GM23338 (cell line): ENCODE data around the gene PDE4B. TPM values are rescaled to one million over a fixed set of nuclear protein-coding genes. Genes with fewer than 3 reads are reported as not detected.

Experiments used
- ATAC-seq: fragments of 200-7000 bp; cut with Tn5 transposase; 3 replicates; pipeline ENCODE4 v1.9.1; 2020
- DNase-seq: peaks from one replicate; pipeline ENCODE4 v3.0.0-alpha.2; 2015; ENCODE audit warnings: low spot score
- H2AFZ ChIP-seq: fragments of 200-600 bp; sonication (generic); 2 replicates; pipeline ENCODE4 v1.8.0; 2016; ENCODE audit warnings: antibody characterized with exemption, mild to moderate bottlenecking, moderate library complexity
- H3F3A ChIP-seq: fragments of 200-600 bp; sonication (generic); replicated peaks from 2 replicates; pipeline ENCODE4 v1.8.0; 2017; ENCODE audit warnings: antibody characterized with exemption, mixed run types, low read depth
- H3K27ac ChIP-seq: fragments of 200-600 bp; sonication (generic); 2 replicates; pipeline ENCODE4 v1.6.1; 2016; ENCODE audit warnings: low read depth
- H3K27me3 ChIP-seq: fragments of 200-600 bp; sonication (generic); 2 replicates; pipeline ENCODE4 v1.8.0; 2016; ENCODE audit warnings: mild to moderate bottlenecking, mixed run types, moderate library complexity; ENCODE audit not compliant: insufficient read depth
- H3K36me3 ChIP-seq: fragments of 200-600 bp; sonication (generic); 2 replicates; pipeline ENCODE4 v1.8.0; 2016; ENCODE audit warnings: mild to moderate bottlenecking; ENCODE audit not compliant: insufficient read depth
- H3K4me1 ChIP-seq: fragments of 200-600 bp; sonication (generic); 2 replicates; pipeline ENCODE4 v1.8.0; 2016; ENCODE audit warnings: mild to moderate bottlenecking, moderate library complexity; ENCODE audit not compliant: insufficient read depth
- H3K4me2 ChIP-seq: fragments of 200-600 bp; sonication (generic); 2 replicates; pipeline ENCODE4 v1.7.1; 2017; ENCODE audit warnings: mixed run types
- H3K4me3 ChIP-seq: fragments of 200-600 bp; sonication (generic); 2 replicates; pipeline ENCODE4 v1.6.1; 2016; ENCODE audit warnings: mixed run types
- H3K79me2 ChIP-seq: fragments of 200-600 bp; sonication (generic); replicated peaks from 2 replicates; pipeline ENCODE4 v1.8.0; 2017; ENCODE audit warnings: mild to moderate bottlenecking; ENCODE audit not compliant: insufficient read depth
- H3K9me2 ChIP-seq: fragments of 200-600 bp; sonication (generic); 2 replicates; pipeline ENCODE4 v1.8.0; 2017; ENCODE audit not compliant: insufficient read depth
- H4K20me1 ChIP-seq: fragments of 200-600 bp; sonication (generic); replicated peaks from 2 replicates; pipeline ENCODE4 v1.8.0; 2017; ENCODE audit warnings: mild to moderate bottlenecking; ENCODE audit not compliant: insufficient read depth
- H3K27ac Mint-ChIP-seq: 2 replicates; pipeline ENCODE4 v1.8.0; 2020; ENCODE audit warnings: inconsistent platforms, mild to moderate bottlenecking, moderate library complexity, mixed read lengths
- H3K27me3 Mint-ChIP-seq: 3 replicates; pipeline ENCODE4 v1.8.0; 2022; ENCODE audit warnings: low read depth, mild to moderate bottlenecking, moderate library complexity, mixed read lengths, inconsistent platforms; ENCODE audit not compliant: insufficient read depth, poor library complexity
- H3K36me3 Mint-ChIP-seq: 3 replicates; pipeline ENCODE4 v1.8.0; 2021; ENCODE audit warnings: low read depth, mild to moderate bottlenecking, inconsistent platforms, moderate library complexity, mixed read lengths
- H3K4me1 Mint-ChIP-seq: 3 replicates; pipeline ENCODE4 v1.8.0; 2020; ENCODE audit warnings: mild to moderate bottlenecking, inconsistent platforms, mixed read lengths
- H3K4me3 Mint-ChIP-seq: 3 replicates; pipeline ENCODE4 v1.8.0; 2021; ENCODE audit warnings: moderate library complexity, mild to moderate bottlenecking, inconsistent platforms, mixed read lengths
- H3K9me3 Mint-ChIP-seq: 3 replicates; pipeline ENCODE4 v1.8.0; 2020; ENCODE audit warnings: moderate library complexity, mild to moderate bottlenecking, inconsistent platforms, mixed read lengths
- CREB1 ChIP-seq: fragments of 250-450 bp; sonication (Bioruptor Pico); IDR thresholded peaks from 2 replicates; pipeline ENCODE4 v1.5.0; 2020; ENCODE audit warnings: low read depth, mild to moderate bottlenecking, moderate library complexity
- CTCF ChIP-seq, 2 experiments: fragments of 200-600 bp in 1 of 2; sonication (generic) in 1 of 2; conservative IDR thresholded peaks; 2 replicates each; pipeline versions ENCODE4 v1.5.1 to v1.6.1; 2016 to 2017; ENCODE audit warnings: antibody characterized with exemption in 2 of 2, low read depth in 2 of 2, mild to moderate bottlenecking in 2 of 2, moderate library complexity in 1 of 2
- ETS1 ChIP-seq: IDR thresholded peaks from 2 replicates; pipeline ENCODE4 v1.6.1; 2016; ENCODE audit warnings: antibody characterized with exemption
- EZH2 ChIP-seq: fragments of 200-600 bp; sonication (generic); IDR thresholded peaks from one replicate; pipeline ENCODE4 v1.8.0; 2017; ENCODE audit warnings: antibody characterized with exemption, mild to moderate bottlenecking, low read depth; ENCODE audit not compliant: unreplicated experiment
- EZH2phosphoT487 ChIP-seq: fragments of 200-600 bp; sonication (generic); IDR thresholded peaks from one replicate; pipeline ENCODE4 v1.8.1; 2018; ENCODE audit warnings: antibody characterized with exemption; ENCODE audit not compliant: unreplicated experiment
- JUNB ChIP-seq: IDR thresholded peaks from one replicate; pipeline ENCODE4 v1.6.1; 2016; ENCODE audit warnings: antibody characterized with exemption; ENCODE audit not compliant: unreplicated experiment
- NANOG ChIP-seq: IDR thresholded peaks from 2 replicates; pipeline ENCODE4 v1.6.1; 2016; ENCODE audit warnings: antibody characterized with exemption, borderline replicate concordance
- POLR2AphosphoS5 ChIP-seq: IDR thresholded peaks from 2 replicates; pipeline ENCODE4 v1.6.1; 2016; ENCODE audit warnings: antibody characterized with exemption, low read depth
- REST ChIP-seq: IDR thresholded peaks from one replicate; pipeline ENCODE4 v1.6.1; 2018; ENCODE audit warnings: antibody characterized with exemption; ENCODE audit not compliant: unreplicated experiment
- STAT1 ChIP-seq: IDR thresholded peaks from one replicate; pipeline ENCODE4 v1.6.1; 2016; ENCODE audit warnings: antibody characterized with exemption; ENCODE audit not compliant: unreplicated experiment
- ZNF114 ChIP-seq: fragments of 250-450 bp; sonication (Bioruptor Pico); IDR thresholded peaks from 2 replicates; pipeline ENCODE4 v1.5.0; 2020; ENCODE audit warnings: mild to moderate bottlenecking, moderate library complexity
- ZNF331 ChIP-seq: fragments of 250-450 bp; sonication (Bioruptor Pico); IDR thresholded peaks from 2 replicates; pipeline ENCODE4 v1.5.0; 2020; ENCODE audit warnings: low read depth, mild to moderate bottlenecking, moderate library complexity
- ZNF462 ChIP-seq: fragments of 250-450 bp; sonication (Bioruptor Pico); IDR thresholded peaks from 2 replicates; pipeline ENCODE4 v1.5.0; 2020; ENCODE audit warnings: mild to moderate bottlenecking, moderate library complexity
- polyA plus RNA-seq: library from polyadenylated mRNA; unstranded; fragments of >200 nt; fragmentation: Nextera tagmentation; extraction: Ambion mirVana; gene quantifications from 2 replicates; pipeline ENCODE4 v1.2.1, GENCODE V29; 2016
- total RNA-seq: library from RNA; depleted of rRNA; stranded (reverse); fragments of >200 nt; shearing (Covaris generic); gene quantifications from 2 replicates; pipeline ENCODE4 v1.2.3, GENCODE V29; 2014

Gene PDE4B
- total and polyA plus RNA-seq, 2 experiments from 2014 or later, result 14.0 to 25.6 TPM

- no peak overlapping the region for H3K27ac ChIP-seq
- Mint-ChIP-seq H3K27me3 (no peaks in the 10 kb centered on the region), H3K4me1 (peaks cover 8% of the 10 kb centered on the region), H3K27ac (no peak overlapping the region), H3K9me3 (no peaks in the 10 kb centered on the region), H3K36me3 (no peaks in the 10 kb centered on the region), H3K4me3 (no peak overlapping the region)
- TF ChIP-seq ZNF331 (CRISPR knock-in tag) (no peak), ZNF114 (CRISPR knock-in tag) (no peak), EZH2 (no peak), CTCF (conservative IDR thresholded peaks at IDR 0.05; ENCODE audit: low read depth in 2 of 2) (no peak), JUNB (no peak), ETS1 (no peak), REST (no peak), NANOG (no peak), POLR2AphosphoS5 (no peak), CREB1 (CRISPR knock-in tag) (no peak), STAT1 (no peak), EZH2phosphoT487 (no peak), ZNF462 (CRISPR knock-in tag) (no peak)
- no peaks in the 10 kb centered on the region for H3K9me2 ChIP-seq
- H3K4me1 ChIP-seq, result no peaks in the 10 kb centered on the region
- H3K27me3 ChIP-seq, result no peaks in the 10 kb centered on the region
- H3K4me3 ChIP-seq, result no peak overlapping the region
- H4K20me1 ChIP-seq, result no peaks in the 10 kb centered on the region
- no peaks in the 10 kb centered on the region for H3K79me2 ChIP-seq
- no peaks in the 10 kb centered on the region for H3K36me3 ChIP-seq
- H3F3A ChIP-seq, result no peaks in the 10 kb centered on the region
- DNase-seq, result no peak
- H2AFZ ChIP-seq, result no peak overlapping the region
- no peak overlapping the region for H3K4me2 ChIP-seq
- ATAC-seq, result no peak
Measured at GRCh38 chr1:66043186-66043585, 250.5 kb downstream of the PDE4B start.
